C4-2B (cell line): ENCODE results near the gene DIAPH2.

Source experiments
- ZFX ChIP-seq: fragments of 450-650 bp; IDR thresholded peaks from 2 replicates; pipeline ENCODE4 v1.6.1; 2017
- TF ChIP-seq, protein P1 (sequence below): fragments of 450-650 bp; conservative IDR thresholded peaks from 2 replicates; pipeline ENCODE4 v1.5.1; 2017; ENCODE audit warnings: mild to moderate bottlenecking

DNA sequence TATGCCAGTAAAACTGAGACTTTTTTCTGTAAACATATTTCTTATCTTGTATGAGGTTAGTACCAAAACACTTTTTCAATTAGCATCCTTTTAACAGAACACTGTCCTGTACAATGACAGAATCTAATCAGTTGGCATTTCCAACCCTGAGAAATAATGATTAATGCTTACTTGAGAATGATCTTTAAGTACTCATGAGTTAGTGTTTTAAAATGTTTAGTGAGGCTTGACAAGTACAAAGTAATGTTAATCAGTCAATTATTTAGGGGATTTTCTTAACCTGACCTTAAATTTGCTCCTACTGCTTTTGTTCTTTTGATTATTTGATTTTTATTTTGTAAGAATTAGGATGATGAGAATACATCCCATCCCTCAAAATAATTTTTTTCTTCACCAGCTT lies 695.6 kb downstream of the DIAPH2 start:
- TF ChIP-seq, protein P1, sequence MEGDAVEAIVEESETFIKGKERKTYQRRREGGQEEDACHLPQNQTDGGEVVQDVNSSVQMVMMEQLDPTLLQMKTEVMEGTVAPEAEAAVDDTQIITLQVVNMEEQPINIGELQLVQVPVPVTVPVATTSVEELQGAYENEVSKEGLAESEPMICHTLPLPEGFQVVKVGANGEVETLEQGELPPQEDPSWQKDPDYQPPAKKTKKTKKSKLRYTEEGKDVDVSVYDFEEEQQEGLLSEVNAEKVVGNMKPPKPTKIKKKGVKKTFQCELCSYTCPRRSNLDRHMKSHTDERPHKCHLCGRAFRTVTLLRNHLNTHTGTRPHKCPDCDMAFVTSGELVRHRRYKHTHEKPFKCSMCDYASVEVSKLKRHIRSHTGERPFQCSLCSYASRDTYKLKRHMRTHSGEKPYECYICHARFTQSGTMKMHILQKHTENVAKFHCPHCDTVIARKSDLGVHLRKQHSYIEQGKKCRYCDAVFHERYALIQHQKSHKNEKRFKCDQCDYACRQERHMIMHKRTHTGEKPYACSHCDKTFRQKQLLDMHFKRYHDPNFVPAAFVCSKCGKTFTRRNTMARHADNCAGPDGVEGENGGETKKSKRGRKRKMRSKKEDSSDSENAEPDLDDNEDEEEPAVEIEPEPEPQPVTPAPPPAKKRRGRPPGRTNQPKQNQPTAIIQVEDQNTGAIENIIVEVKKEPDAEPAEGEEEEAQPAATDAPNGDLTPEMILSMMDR = no peak
- no peak for TF ChIP-seq ZFX
